Colon (tissue), 2 donors: ENCODE measurements around the gene CDC14B.
"Not testable (repeated sequence)": the region's sequence is repeated elsewhere in the genome, so short reads cannot be mapped to it uniquely, and the experiment has no call there.

ENCODE experiments used
- FAIRE-seq: peaks from 2 replicates; lab custom pipeline; 2012; peaks lifted over from hg19 to GRCh38; lab: Jason Lieb, UNC
- donor health status: control.
- donor health status: control.

Gene CDC14B

GRCh38 chr9:96585426-96585825, 34.2 kb downstream of the CDC14B start:
- no peak for FAIRE-seq

- FAIRE-seq, result not testable (repeated sequence)
Measured at GRCh38 chr9:96582199-96582598, 37.4 kb downstream of the CDC14B start.

- no peak for FAIRE-seq
Measured at GRCh38 chr9:96581786-96582185, 37.9 kb downstream of the CDC14B start.

GRCh38 chr9:96581301-96581700, 38.3 kb downstream of the CDC14B start:
- FAIRE-seq, result no peak

- no peak for FAIRE-seq
Measured at GRCh38 chr9:96574931-96575351, 44.7 kb downstream of the CDC14B start.

- no peak for FAIRE-seq
Measured at GRCh38 chr9:96574455-96574854, 45.2 kb downstream of the CDC14B start.

- no peak for FAIRE-seq
Measured at GRCh38 chr9:96567203-96567700, 52.4 kb downstream of the CDC14B start.

- FAIRE-seq, result no peak
Measured at GRCh38 chr9:96566498-96567202, 53.0 kb downstream of the CDC14B start.

- no peak for FAIRE-seq
Measured at GRCh38 chr9:96565671-96566497, 53.8 kb downstream of the CDC14B start.

- FAIRE-seq, result no peak
Measured at GRCh38 chr9:96564217-96564616, 55.4 kb downstream of the CDC14B start.

- FAIRE-seq, result no peak
Measured at GRCh38 chr9:96559339-96559943, 60.2 kb downstream of the CDC14B start.

GRCh38 chr9:96557921-96558320, 61.7 kb downstream of the CDC14B start:
- FAIRE-seq, result no peak

- FAIRE-seq, result no peak
Measured at GRCh38 chr9:96556701-96557461, 62.8 kb downstream of the CDC14B start.

- no peak for FAIRE-seq
Measured at GRCh38 chr9:96555567-96556386, 63.9 kb downstream of the CDC14B start.

- no peak for FAIRE-seq
Measured at GRCh38 chr9:96554801-96555566, 64.7 kb downstream of the CDC14B start.

- no peak for FAIRE-seq
Measured at GRCh38 chr9:96554326-96554725, 65.3 kb downstream of the CDC14B start.

- FAIRE-seq, result no peak
Measured at GRCh38 chr9:96553070-96553469, 66.6 kb downstream of the CDC14B start.

- no peak for FAIRE-seq
Measured at GRCh38 chr9:96551403-96551802, 68.2 kb downstream of the CDC14B start.

GRCh38 chr9:96550659-96551058, 69.0 kb downstream of the CDC14B start:
- FAIRE-seq, result no peak

- FAIRE-seq, result not testable (repeated sequence)
Measured at GRCh38 chr9:96543131-96543530, 76.5 kb downstream of the CDC14B start.
